HEK293T (cell line): ENCODE measurements around the gene PRELID3B.

ENCODE experiments used
- CTBP1 ChIP-seq: fragments of 450-650 bp; IDR thresholded peaks from 2 replicates; pipeline ENCODE4 v1.6.1; 2016; ENCODE audit warnings: borderline replicate concordance
- FOXA1 ChIP-seq: fragments of 450-650 bp; IDR thresholded peaks from 2 replicates; pipeline ENCODE4 v1.6.1; 2016; ENCODE audit warnings: mild to moderate bottlenecking
- FOXM1 ChIP-seq: fragments of 450-650 bp; IDR thresholded peaks from 2 replicates; pipeline ENCODE4 v1.6.1; 2017; ENCODE audit warnings: mild to moderate bottlenecking, borderline replicate concordance
- LEF1 ChIP-seq: fragments of 450-650 bp; IDR thresholded peaks from 2 replicates; pipeline ENCODE4 v1.6.1; 2017; ENCODE audit warnings: mild to moderate bottlenecking, borderline replicate concordance
- PKNOX1 ChIP-seq: fragments of 450-650 bp; IDR thresholded peaks from 2 replicates; pipeline ENCODE4 v1.6.1; 2016
- SP1 ChIP-seq: fragments of 450-650 bp; IDR thresholded peaks from 2 replicates; pipeline ENCODE4 v1.6.1; 2017
- TARDBP ChIP-seq: fragments of 450-650 bp; IDR thresholded peaks from 2 replicates; pipeline ENCODE4 v1.6.1; 2016

DNA sequence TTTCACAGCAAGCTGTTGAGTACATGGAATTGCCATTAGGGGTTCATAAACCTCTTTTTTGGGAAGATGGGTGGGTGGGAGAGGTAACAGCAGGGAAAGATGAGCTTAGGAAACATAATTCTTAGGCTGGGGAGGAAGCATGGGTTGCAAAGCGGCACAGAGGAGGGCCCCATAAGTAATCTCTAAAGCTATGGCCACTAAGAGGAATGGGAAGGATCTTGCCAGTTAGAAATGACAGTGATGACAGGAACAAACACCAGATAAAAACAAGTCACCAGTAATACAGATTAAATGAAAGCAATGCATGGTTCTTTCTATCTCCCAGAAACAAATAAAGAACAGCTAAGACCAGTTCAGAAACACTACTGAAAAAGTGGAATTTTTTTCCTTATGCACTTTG is 31.0 kb upstream of the PRELID3B start:
- TF ChIP-seq SP1 (no peak), LEF1 (no peak), TARDBP (no peak), PKNOX1 (no peak), FOXA1 (no peak), FOXM1 (no peak), CTBP1 (no peak)
